SK-N-SH (cell line): Measurements from ENCODE around the gene YY1. TPM values are rescaled to one million over a fixed set of nuclear protein-coding genes. Genes with fewer than 3 reads are reported as not detected.

Experiments used
- CTCF ChIA-PET: fragments of 300-600, 350-600 bp; formaldehyde crosslinking; extraction: SDS; loops from one replicate; lab custom pipeline; 2021; lab: Yijun Ruan, JAX
- POLR2A ChIA-PET: fragments of 350-600 bp; sonication (Branson Sonifier 250); formaldehyde crosslinking; extraction: SDS; loops from one replicate; lab custom pipeline; 2020; ENCODE audit warnings: antibody characterized with exemption, inconsistent platforms; lab: Yijun Ruan, JAX
- DNase-seq: peaks from one replicate; pipeline ENCODE4 v3.0.0; 2012
- H2AFZ ChIP-seq: fragments of 200-600 bp; sonication (generic); 2 replicates; pipeline ENCODE4 v1.8.1; 2016; ENCODE audit warnings: antibody characterized with exemption, mild to moderate bottlenecking, low read depth
- H3F3A ChIP-seq: fragments of 200-600 bp; sonication (generic); replicated peaks from 2 replicates; pipeline ENCODE3; 2016; ENCODE audit warnings: antibody characterized with exemption, mild to moderate bottlenecking; ENCODE audit not compliant: insufficient read depth
- H3K27ac ChIP-seq, 2 experiments: fragments of 200-500 bp in 1 of 2; fragments of 200-600 bp in 1 of 2; sonication (Bioruptor generic) in 1 of 2; sonication (generic), shearing (Covaris generic) in 1 of 2; 2 replicates each; pipeline versions ENCODE4 v1.5.1 to v1.6.1; 2014 to 2016; ENCODE audit warnings: low read depth in 2 of 2, inconsistent platforms in 1 of 2, low read length in 1 of 2, mild to moderate bottlenecking in 1 of 2, mixed read lengths in 1 of 2
- H3K27me3 ChIP-seq: fragments of 200-600 bp; sonication (generic), shearing (Covaris generic); 2 replicates; pipeline ENCODE4 v1.6.1; 2016; ENCODE audit warnings: mixed run types; ENCODE audit not compliant: insufficient read depth
- H3K36me3 ChIP-seq, 2 experiments: fragments of 200-500 bp in 1 of 2; fragments of 200-600 bp in 1 of 2; sonication (Bioruptor generic) in 1 of 2; sonication (generic) in 1 of 2; replicated peaks in 1 of 2; 2 replicates each; pipeline versions ENCODE3 to v1.5.1; 2014 to 2016; ENCODE audit warnings: low read length in 1 of 2, mild to moderate bottlenecking in 1 of 2; ENCODE audit not compliant: insufficient read depth in 2 of 2, control insufficient read depth in 1 of 2
- H3K4me1 ChIP-seq, 2 experiments: fragments of 200-500 bp in 1 of 2; fragments of 200-600 bp in 1 of 2; sonication (Bioruptor generic) in 1 of 2; sonication (generic), shearing (Covaris generic) in 1 of 2; 2 replicates each; pipeline versions ENCODE4 v1.5.1 to v1.6.1; 2014 to 2016; ENCODE audit warnings: low read depth in 1 of 2, low read length in 1 of 2, mixed run types in 1 of 2; ENCODE audit not compliant: insufficient read depth in 2 of 2, control insufficient read depth in 1 of 2
- H3K4me2 ChIP-seq: fragments of 200-600 bp; sonication (generic), shearing (Covaris generic); 2 replicates; pipeline ENCODE4 v1.6.1; 2017; ENCODE audit warnings: mixed run types
- H3K4me3 ChIP-seq, 2 experiments: fragments of 200-500 bp in 1 of 2; fragments of 200-600 bp in 1 of 2; sonication (Bioruptor generic) in 1 of 2; sonication (generic), shearing (Covaris generic) in 1 of 2; 2 replicates each; pipeline versions ENCODE4 v1.5.1 to v1.8.1; 2014 to 2016; ENCODE audit warnings: low read depth in 2 of 2, inconsistent platforms in 1 of 2, low read length in 1 of 2, mild to moderate bottlenecking in 1 of 2, mixed read lengths in 1 of 2, moderate library complexity in 1 of 2
- H3K79me2 ChIP-seq: fragments of 200-600 bp; sonication (generic); 2 replicates; pipeline ENCODE4 v1.8.1; 2017; ENCODE audit warnings: mild to moderate bottlenecking; ENCODE audit not compliant: insufficient read depth
- H3K9ac ChIP-seq: fragments of 200-600 bp; sonication (generic); 2 replicates; pipeline ENCODE4 v1.6.1; 2017; ENCODE audit warnings: mixed run types
- H3K9me2 ChIP-seq: fragments of 200-600 bp; sonication (generic); 2 replicates; pipeline ENCODE4 v1.6.1; 2017; ENCODE audit warnings: mixed run types
- H3K9me3 ChIP-seq: fragments of 200-600 bp; sonication (generic); 2 replicates; pipeline ENCODE4 v1.6.1; 2017; ENCODE audit warnings: mixed run types, mild to moderate bottlenecking, moderate library complexity
- H4K20me1 ChIP-seq: fragments of 200-600 bp; sonication (generic); 2 replicates; pipeline ENCODE4 v1.6.1; 2017; ENCODE audit warnings: mild to moderate bottlenecking, mixed run types; ENCODE audit not compliant: insufficient read depth
- CHD2 ChIP-seq: fragments of 150-350 bp; IDR thresholded peaks from 2 replicates; pipeline ENCODE4 v1.6.1; 2018; ENCODE audit warnings: low read length; ENCODE audit not compliant: partially characterized antibody
- ELF1 ChIP-seq: IDR thresholded peaks from 2 replicates; pipeline ENCODE4 v1.4.0; 2012
- EZH2phosphoT487 ChIP-seq: fragments of 200-600 bp; sonication (generic); IDR thresholded peaks from 2 replicates; pipeline ENCODE4 v1.6.1; 2017; ENCODE audit warnings: low read depth, mixed run types, mild to moderate bottlenecking, antibody characterized with exemption, moderate library complexity, borderline replicate concordance
- FOXM1 ChIP-seq: IDR thresholded peaks from 2 replicates; pipeline ENCODE4 v1.4.0; 2012; ENCODE audit warnings: low read depth, mild to moderate bottlenecking
- GATA2 ChIP-seq: sonication (generic); formaldehyde crosslinking; IDR thresholded peaks from 2 replicates; pipeline ENCODE4 v1.5.0; 2020; ENCODE audit warnings: mild to moderate bottlenecking, missing genetic modification reagents
- IRF3 ChIP-seq: fragments of 150-350 bp; IDR thresholded peaks from 2 replicates; pipeline ENCODE4 v1.6.1; 2016; ENCODE audit warnings: mild to moderate bottlenecking, low read depth, low read length
- MEF2A ChIP-seq: IDR thresholded peaks from 2 replicates; pipeline ENCODE4 v1.4.0; 2012; ENCODE audit warnings: low read depth, borderline replicate concordance
- MXI1 ChIP-seq: IDR thresholded peaks from 2 replicates; pipeline ENCODE4 v1.6.1; 2012; ENCODE audit warnings: mild to moderate bottlenecking, low read depth, low read length, improper control_type of control experiment
- NFIC ChIP-seq: IDR thresholded peaks from 2 replicates; pipeline ENCODE4 v1.4.0; 2012; ENCODE audit warnings: borderline replicate concordance
- PBX3 ChIP-seq: IDR thresholded peaks from 2 replicates; pipeline ENCODE4; 2012
- RFX5 ChIP-seq: IDR thresholded peaks from 2 replicates; pipeline ENCODE4 v1.6.1; 2012; ENCODE audit warnings: mild to moderate bottlenecking, improper control_type of control experiment, low read length
- SIN3A ChIP-seq: IDR thresholded peaks from 2 replicates; pipeline ENCODE4 v1.6.1; 2012; ENCODE audit warnings: low read depth, mild to moderate bottlenecking, low read length, moderate library complexity, borderline replicate concordance
- SMC3 ChIP-seq: IDR thresholded peaks from 2 replicates; pipeline ENCODE4 v1.6.1; 2012; ENCODE audit warnings: low read depth, low read length, improper control_type of control experiment
- TAF1 ChIP-seq: IDR thresholded peaks from 2 replicates; pipeline ENCODE4 v1.6.1; 2012; ENCODE audit warnings: low read depth, mild to moderate bottlenecking, low read length, moderate library complexity, borderline replicate concordance
- TEAD4 ChIP-seq: IDR thresholded peaks from 2 replicates; pipeline ENCODE4 v1.4.0; 2012; ENCODE audit warnings: mild to moderate bottlenecking, borderline replicate concordance; ENCODE audit not compliant: insufficient read depth
- USF2 ChIP-seq: fragments of 150-350 bp; IDR thresholded peaks from 2 replicates; pipeline ENCODE4 v1.6.1; 2017; ENCODE audit warnings: antibody characterized with exemption, low read length, low read depth, borderline replicate concordance
- YY1 ChIP-seq: IDR thresholded peaks from 2 replicates; pipeline ENCODE4 v1.4.0; 2012; ENCODE audit warnings: low read depth, mild to moderate bottlenecking
- WGBS: methylation state at CpG from one replicate; pipeline ENCODE4 v1.1.6; 2017; ENCODE audit warnings: low lambda C conversion rate; 5-methylcytosine and 5-hydroxymethylcytosine counted together
- polyA plus RNA-seq, 3 experiments: library from polyadenylated mRNA; depleted of rRNA; stranded (reverse); fragments of >200 nt; gene quantifications; 2 replicates each; pipeline ENCODE4 v1.2.3, GENCODE V29; 2012

The YY1 gene
- polyA plus RNA-seq, 1 of the 3 experiments (the other 2 are of a cell fraction), result 18.1 TPM

- no peak overlapping the region for H3K4me3 ChIP-seq
- H3K9ac ChIP-seq, result no peak overlapping the region
- peaks cover 33% of the 10 kb centered on the region for H4K20me1 ChIP-seq
- H3F3A ChIP-seq, result peaks cover 2% of the 10 kb centered on the region
- H3K36me3 ChIP-seq, result peaks cover 0 to 2% of the 10 kb centered on the region in 2 experiments
- no peak overlapping the region for H3K4me2 ChIP-seq
- POLR2A ChIA-PET, result no interaction called here
- 93% methylated on average over 5 of the region's 6 CpGs for WGBS
- no peaks in the 10 kb centered on the region for H3K9me2 ChIP-seq
- H3K79me2 ChIP-seq, result peaks cover 45% of the 10 kb centered on the region
- no peak for TF ChIP-seq SIN3A
- TF ChIP-seq MEF2A, result no peak
- no peak for TF ChIP-seq PBX3
- TF ChIP-seq RFX5, result no peak
- no peak for TF ChIP-seq NFIC
- no peak for TF ChIP-seq EZH2phosphoT487
- no peak for TF ChIP-seq MXI1
- no peak for TF ChIP-seq IRF3
- no peaks in the 10 kb centered on the region for H3K9me3 ChIP-seq
- peaks cover 0 to 9% of the 10 kb centered on the region in 2 experiments; a peak in 1 of 4 replicates for H3K4me1 ChIP-seq
- no peaks in the 10 kb centered on the region for H3K27me3 ChIP-seq
- DNase-seq, result no peak
- H2AFZ ChIP-seq, result no peak overlapping the region
- no peak overlapping the region for H3K27ac ChIP-seq
- CTCF ChIA-PET, result interaction anchor here (1.6 kb wide), 1 partner anchor 15 kb away, joined by 9 read pairs; no protein-coding TSS in a partner anchor
Observed at GRCh38 chr14:100299238-100299560, 60.3 kb downstream of the YY1 start.

GRCh38 chr14:100302616-100303015 lies 63.7 kb downstream of the YY1 start:
- Histone ChIP-seq H3K27ac (peak overlapping the region in 1 of 2 experiments; percentile 14; a peak in 1 of 4 replicates), H3K36me3 (peaks cover 0 to 2% of the 10 kb centered on the region in 2 experiments), H3K27me3 (no peaks in the 10 kb centered on the region), H3K9me2 (no peaks in the 10 kb centered on the region), H3F3A (peaks cover 2% of the 10 kb centered on the region)
- CTCF ChIA-PET, result interaction anchor here (0.7 to 4.0 kb wide), 12 partner anchors 8 to 109 kb away, joined by 3 to 31 read pairs (median 5); a partner anchor contains a TSS
- POLR2A ChIA-PET, result no interaction called here
- no peak for DNase-seq
- no peak for TF ChIP-seq FOXM1
- no peak for TF ChIP-seq GATA2 (CRISPR knock-in tag)
- no peak for TF ChIP-seq PBX3
- TF ChIP-seq IRF3, result no peak
- no peak for TF ChIP-seq ELF1
- TF ChIP-seq SMC3, result no peak
- no peak for TF ChIP-seq TAF1
- no peak for TF ChIP-seq CHD2
- TF ChIP-seq SIN3A, result no peak
- TF ChIP-seq EZH2phosphoT487, result no peak
- TF ChIP-seq USF2, result no peak
- no peak for TF ChIP-seq YY1
- no peak for TF ChIP-seq TEAD4
- TF ChIP-seq, all 33 proteins: peak for 0
- peaks cover 37% of the 10 kb centered on the region for H4K20me1 ChIP-seq
- no peak overlapping the region for H3K9ac ChIP-seq
- H3K9me3 ChIP-seq, result no peaks in the 10 kb centered on the region
- H3K4me1 ChIP-seq, result peaks cover 0 to 21% of the 10 kb centered on the region in 2 experiments; a peak in 2 of 4 replicates
- WGBS, result 35% methylated on average over 2 of the region's 2 CpGs
- H3K4me3 ChIP-seq, result no peak overlapping the region
- H3K79me2 ChIP-seq, result peaks cover 63% of the 10 kb centered on the region
- no peak overlapping the region for H3K4me2 ChIP-seq
- H2AFZ ChIP-seq, result no peak overlapping the region
